ENCODE results near the gene MINDY3.

DNA sequence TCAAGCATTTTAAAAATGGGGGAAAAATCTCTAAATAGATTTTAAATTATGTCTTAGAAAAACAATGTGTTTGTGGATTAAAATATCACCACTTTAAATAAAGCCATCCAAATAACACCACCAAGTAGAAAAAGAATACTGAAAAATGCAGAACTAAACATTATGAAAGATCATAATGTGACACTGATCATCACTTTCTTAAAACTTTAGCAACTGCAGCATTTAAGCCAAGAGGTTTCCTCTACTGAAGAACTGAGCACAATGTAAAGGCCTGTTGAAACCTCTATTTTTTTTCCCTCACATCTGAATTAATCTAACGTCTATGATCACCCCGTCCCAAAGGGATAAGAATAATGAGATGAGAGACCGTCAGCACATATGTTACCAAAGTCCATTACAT lies 18.6 kb downstream of the MINDY3 start:
- TF ChIP-seq, protein P1, sequence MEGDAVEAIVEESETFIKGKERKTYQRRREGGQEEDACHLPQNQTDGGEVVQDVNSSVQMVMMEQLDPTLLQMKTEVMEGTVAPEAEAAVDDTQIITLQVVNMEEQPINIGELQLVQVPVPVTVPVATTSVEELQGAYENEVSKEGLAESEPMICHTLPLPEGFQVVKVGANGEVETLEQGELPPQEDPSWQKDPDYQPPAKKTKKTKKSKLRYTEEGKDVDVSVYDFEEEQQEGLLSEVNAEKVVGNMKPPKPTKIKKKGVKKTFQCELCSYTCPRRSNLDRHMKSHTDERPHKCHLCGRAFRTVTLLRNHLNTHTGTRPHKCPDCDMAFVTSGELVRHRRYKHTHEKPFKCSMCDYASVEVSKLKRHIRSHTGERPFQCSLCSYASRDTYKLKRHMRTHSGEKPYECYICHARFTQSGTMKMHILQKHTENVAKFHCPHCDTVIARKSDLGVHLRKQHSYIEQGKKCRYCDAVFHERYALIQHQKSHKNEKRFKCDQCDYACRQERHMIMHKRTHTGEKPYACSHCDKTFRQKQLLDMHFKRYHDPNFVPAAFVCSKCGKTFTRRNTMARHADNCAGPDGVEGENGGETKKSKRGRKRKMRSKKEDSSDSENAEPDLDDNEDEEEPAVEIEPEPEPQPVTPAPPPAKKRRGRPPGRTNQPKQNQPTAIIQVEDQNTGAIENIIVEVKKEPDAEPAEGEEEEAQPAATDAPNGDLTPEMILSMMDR (optimal IDR thresholded peaks at IDR 0.05 in 1 of 3, IDR thresholded peaks at IDR 0.05 in 1 of 3, conservative IDR thresholded peaks at IDR 0.05 in 1 of 3; ENCODE audit: extremely low read depth in 1 of 3, insufficient read depth in 2 of 3, low read length in 3 of 3), result no peak
- TF ChIP-seq EZH2 (IDR thresholded peaks at IDR 0.05; ENCODE audit: low read length), result no peak

Data from keratinocyte (primary cell).